ENCODE data around the gene XRN2.

The XRN2 gene

GRCh38 chr20:21424846-21425245, 121.7 kb downstream of the XRN2 start:
- TF ChIP-seq MAX (IDR thresholded peaks at IDR 0.05; ENCODE audit: low read depth, low read length) (no peak), POLR2A (IDR thresholded peaks at IDR 0.05; ENCODE audit: extremely low read depth, insufficient read length) (no peak), MYC (IDR thresholded peaks at IDR 0.05; ENCODE audit: low read depth, low read length) (no peak), CTCF (IDR thresholded peaks at IDR 0.05; ENCODE audit: low read depth, low read length) (no peak)
- DNase-seq (ENCODE audit: low read depth) = no peak
- H3K4me3 ChIP-seq (ENCODE audit: low read depth, low read length) = no peak overlapping the region

GRCh38 chr20:21430020-21430419, 126.9 kb downstream of the XRN2 start:
- no peak for DNase-seq (ENCODE audit: low read depth)
- H3K4me3 ChIP-seq (ENCODE audit: low read depth, low read length) = no peak overlapping the region
- TF ChIP-seq CTCF (IDR thresholded peaks at IDR 0.05; ENCODE audit: low read depth, low read length) = no peak
- TF ChIP-seq MAX (IDR thresholded peaks at IDR 0.05; ENCODE audit: low read depth, low read length) = no peak
- TF ChIP-seq POLR2A (IDR thresholded peaks at IDR 0.05; ENCODE audit: extremely low read depth, insufficient read length) = no peak
- no peak for TF ChIP-seq MYC (IDR thresholded peaks at IDR 0.05; ENCODE audit: low read depth, low read length)

GRCh38 chr20:21432911-21433310, 129.8 kb downstream of the XRN2 start:
- TF ChIP-seq MYC (IDR thresholded peaks at IDR 0.05; ENCODE audit: low read depth, low read length) = no peak
- TF ChIP-seq POLR2A (IDR thresholded peaks at IDR 0.05; ENCODE audit: extremely low read depth, insufficient read length) = no peak
- TF ChIP-seq CTCF (IDR thresholded peaks at IDR 0.05; ENCODE audit: low read depth, low read length) = no peak
- TF ChIP-seq MAX (IDR thresholded peaks at IDR 0.05; ENCODE audit: low read depth, low read length) = no peak
- no peak for DNase-seq (ENCODE audit: low read depth)
- H3K4me3 ChIP-seq (ENCODE audit: low read depth, low read length) = no peak overlapping the region

GRCh38 chr20:21433329-21433890, 130.3 kb downstream of the XRN2 start:
- H3K4me3 ChIP-seq (ENCODE audit: low read depth, low read length) = no peak overlapping the region

GRCh38 chr20:21435576-21435975, 132.4 kb downstream of the XRN2 start:
- no peak for TF ChIP-seq MAX (IDR thresholded peaks at IDR 0.05; ENCODE audit: low read depth, low read length)
- TF ChIP-seq MYC (IDR thresholded peaks at IDR 0.05; ENCODE audit: low read depth, low read length) = no peak
- no peak for TF ChIP-seq CTCF (IDR thresholded peaks at IDR 0.05; ENCODE audit: low read depth, low read length)
- TF ChIP-seq POLR2A (IDR thresholded peaks at IDR 0.05; ENCODE audit: extremely low read depth, insufficient read length) = no peak
- no peak overlapping the region for H3K4me3 ChIP-seq (ENCODE audit: low read depth, low read length)
- no peak for DNase-seq (ENCODE audit: low read depth)

More at GRCh38 chr20:21433329-21433890, 130.3 kb downstream of the XRN2 start:
- no peak for TF ChIP-seq MYC (IDR thresholded peaks at IDR 0.05; ENCODE audit: low read depth, low read length)
- TF ChIP-seq POLR2A (IDR thresholded peaks at IDR 0.05; ENCODE audit: extremely low read depth, insufficient read length) = no peak
- TF ChIP-seq MAX (IDR thresholded peaks at IDR 0.05; ENCODE audit: low read depth, low read length) = no peak
- DNase-seq (ENCODE audit: low read depth) = no peak

GRCh38 chr20:21436205-21436604, 133.1 kb downstream of the XRN2 start:
- H3K4me3 ChIP-seq (ENCODE audit: low read depth, low read length) = no peak overlapping the region
- no peak for TF ChIP-seq MYC (IDR thresholded peaks at IDR 0.05; ENCODE audit: low read depth, low read length)
- no peak for DNase-seq (ENCODE audit: low read depth)

GRCh38 chr20:21437248-21437647, 134.1 kb downstream of the XRN2 start:
- H3K4me3 ChIP-seq (ENCODE audit: low read depth, low read length) = no peak overlapping the region
- no peak for DNase-seq (ENCODE audit: low read depth)
- TF ChIP-seq CTCF (IDR thresholded peaks at IDR 0.05; ENCODE audit: low read depth, low read length) (no peak), MYC (IDR thresholded peaks at IDR 0.05; ENCODE audit: low read depth, low read length) (no peak), MAX (IDR thresholded peaks at IDR 0.05; ENCODE audit: low read depth, low read length) (no peak), POLR2A (IDR thresholded peaks at IDR 0.05; ENCODE audit: extremely low read depth, insufficient read length) (no peak)

Data from NB4 (cell line).